NAMALWA (cell line): ENCODE measurements around the gene EMC8.
"Not testable (repeated sequence)": the region's sequence is repeated elsewhere in the genome, so short reads cannot be mapped to it uniquely, and the experiment has no call there.

Experiments
- DNase-seq: peaks from one replicate; pipeline ENCODE4 v3.0.0-alpha.2; 2015; ENCODE audit warnings: low spot score

EMC8 gene

DNA sequence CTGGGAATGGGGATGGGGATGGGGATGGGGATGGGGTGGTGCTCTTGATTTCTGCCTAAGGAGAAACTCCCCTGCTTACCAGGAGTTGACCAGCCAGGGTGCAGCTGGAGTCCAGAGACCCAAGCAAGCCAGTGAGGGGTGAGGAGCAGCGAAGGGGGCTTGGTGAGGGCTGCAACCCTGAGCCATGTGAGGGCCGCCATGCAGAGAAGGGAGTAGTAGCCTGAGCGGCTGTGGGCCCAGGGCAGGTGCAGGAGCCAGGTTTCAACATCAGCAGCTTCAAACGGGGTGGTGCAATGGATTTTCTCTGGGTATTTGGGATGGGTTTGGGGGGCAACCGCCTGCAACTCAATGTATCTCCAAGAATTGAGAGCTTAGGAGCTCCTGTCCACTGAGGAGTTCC is 35.4 kb upstream of the EMC8 start:
- DNase-seq, result no peak

DNA sequence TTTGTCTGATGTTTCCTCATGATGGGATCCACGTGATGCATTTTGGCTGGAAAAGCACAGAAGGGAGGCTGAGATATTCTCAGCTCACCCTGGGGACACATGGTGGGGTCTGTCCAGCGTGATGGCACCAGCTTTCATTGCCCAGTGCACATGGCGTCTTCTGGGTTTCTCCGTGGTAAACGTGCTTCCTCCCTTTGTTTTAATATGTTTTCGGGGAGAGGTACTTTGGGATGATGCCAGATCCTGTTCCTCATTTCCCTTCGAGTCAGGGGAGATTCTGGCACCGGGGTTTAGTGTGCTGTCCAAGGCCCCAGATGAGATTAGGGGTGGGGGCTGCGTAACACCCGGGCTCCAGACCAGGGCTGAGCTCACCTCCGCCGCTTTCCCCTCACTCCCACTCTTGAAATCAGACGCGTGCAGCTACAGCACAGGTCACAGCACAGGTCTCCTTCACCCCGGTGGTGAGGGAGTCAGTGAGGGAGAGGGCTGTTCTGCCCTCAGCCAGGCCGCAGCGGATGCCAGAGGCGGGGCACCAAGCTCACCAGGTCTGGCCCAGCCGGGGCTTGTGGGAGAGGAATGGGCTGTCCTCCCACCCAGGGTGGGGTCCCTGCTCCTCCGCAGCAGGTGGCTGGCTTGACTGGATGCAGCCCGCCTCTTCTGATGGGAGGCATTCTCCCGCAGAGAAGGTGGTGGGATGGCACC is 34.0 kb upstream of the EMC8 start:
- no peak for DNase-seq

DNA sequence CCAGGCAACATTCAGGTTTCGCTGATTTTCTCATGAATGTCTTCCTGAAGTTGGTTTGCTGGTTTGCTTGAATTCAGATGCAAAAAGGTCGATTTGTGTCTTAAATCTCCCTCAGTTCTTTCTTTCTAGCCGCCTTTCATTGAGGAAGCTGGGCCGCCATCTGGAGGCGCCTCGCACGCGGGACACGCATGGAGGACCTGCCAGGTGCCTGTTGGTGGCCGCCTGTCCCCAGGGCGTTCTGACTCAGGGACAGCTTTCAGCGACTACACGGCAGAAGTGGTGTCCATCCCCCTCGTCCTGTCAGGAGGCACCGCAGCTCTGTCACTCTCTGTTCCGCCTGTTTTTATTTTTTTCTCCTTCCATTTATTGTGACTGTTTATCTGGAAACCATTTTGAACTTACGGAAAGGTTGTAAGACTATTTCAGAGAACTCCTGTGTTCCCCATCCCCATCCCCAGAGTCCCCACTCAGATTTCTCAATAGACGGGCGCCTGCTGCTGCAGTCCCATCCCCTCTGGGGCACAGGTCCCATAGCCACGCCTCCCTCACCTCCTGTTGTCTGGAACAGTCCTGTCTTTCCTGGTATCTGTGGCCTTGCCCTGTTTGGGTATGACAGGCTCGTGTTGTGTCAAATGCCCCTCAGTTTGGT is 33.4 kb upstream of the EMC8 start:
- peak; percentile 89 for DNase-seq

DNA sequence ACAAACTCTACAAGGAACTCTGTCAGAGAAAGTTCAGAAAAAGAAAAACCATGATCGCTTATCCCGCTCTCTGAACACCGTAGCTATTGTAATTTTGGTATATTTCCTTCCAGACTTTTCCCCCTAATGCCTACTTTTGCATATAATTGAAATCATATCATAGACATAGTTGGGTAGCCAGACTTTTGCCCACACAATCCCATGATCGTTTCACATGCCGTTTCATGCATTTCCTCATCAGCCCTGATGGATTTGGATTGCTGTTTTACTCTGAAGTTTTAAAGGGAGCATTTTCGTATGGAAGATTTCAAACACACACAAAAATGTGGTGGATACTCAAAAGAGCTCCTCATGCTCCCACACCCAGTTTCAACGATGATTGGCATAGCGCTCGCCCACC is 31.5 kb upstream of the EMC8 start:
- DNase-seq, result no peak

DNA sequence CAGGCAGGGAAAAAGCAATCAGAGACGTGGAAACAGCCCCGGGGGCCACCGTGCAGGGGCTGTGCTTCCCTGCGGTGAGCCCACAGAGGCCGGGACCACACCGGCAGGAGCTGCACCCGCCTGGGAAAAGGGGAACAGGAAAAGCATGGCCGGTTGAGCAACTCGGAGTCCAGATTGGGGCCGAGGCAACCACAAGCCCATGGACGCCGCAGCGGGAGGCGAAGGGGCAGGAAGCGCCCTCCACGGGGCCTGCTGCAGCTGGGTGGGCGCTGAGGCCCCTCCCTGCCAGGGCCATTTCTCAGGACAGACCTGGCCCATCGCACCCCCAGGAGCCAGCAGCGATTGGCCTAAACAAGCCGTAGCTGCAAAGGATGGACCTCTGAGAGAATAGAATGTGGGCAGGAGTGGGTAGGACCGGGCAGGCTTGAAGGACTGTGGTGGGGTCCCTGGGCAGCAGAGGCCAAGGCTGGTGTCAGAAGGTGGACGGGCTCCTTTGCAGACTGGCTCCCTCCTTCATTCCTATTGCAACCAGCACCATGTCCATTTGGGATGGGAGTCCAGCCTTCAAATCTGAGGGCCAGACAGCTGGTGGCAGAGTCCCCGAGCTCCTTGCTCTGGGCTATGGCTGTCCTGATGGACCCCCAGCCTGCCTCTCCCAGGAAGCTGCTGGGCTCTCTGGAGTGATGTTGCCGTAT is 30.6 kb upstream of the EMC8 start:
- DNase-seq, result no peak

DNA sequence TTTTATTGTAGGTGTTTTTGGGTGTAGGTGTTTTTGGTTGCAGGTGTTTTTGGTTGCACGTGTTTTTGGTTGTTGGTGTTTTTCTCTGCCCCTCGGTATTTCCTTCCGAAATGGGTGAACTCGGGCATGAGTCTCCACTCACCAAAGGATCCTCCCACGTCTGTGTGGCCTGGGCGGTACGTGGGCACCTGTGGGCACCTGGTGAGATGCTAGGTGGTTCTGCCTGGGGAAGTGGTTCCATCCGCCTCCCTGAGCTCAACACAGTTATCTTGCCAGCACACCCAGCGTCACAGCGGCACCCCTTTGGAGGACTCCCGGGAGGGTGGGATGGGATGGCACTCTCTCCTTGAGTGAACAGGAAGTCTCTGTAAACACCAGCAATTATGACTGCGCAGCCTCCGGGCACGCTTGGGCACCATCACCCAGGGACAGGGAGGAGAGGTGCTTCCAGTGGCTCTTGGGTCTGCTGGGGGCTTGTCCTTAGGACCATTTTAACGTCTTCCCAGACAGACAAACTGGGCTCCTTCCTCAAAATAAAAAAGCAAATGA is 29.9 kb upstream of the EMC8 start:
- no peak for DNase-seq

DNA sequence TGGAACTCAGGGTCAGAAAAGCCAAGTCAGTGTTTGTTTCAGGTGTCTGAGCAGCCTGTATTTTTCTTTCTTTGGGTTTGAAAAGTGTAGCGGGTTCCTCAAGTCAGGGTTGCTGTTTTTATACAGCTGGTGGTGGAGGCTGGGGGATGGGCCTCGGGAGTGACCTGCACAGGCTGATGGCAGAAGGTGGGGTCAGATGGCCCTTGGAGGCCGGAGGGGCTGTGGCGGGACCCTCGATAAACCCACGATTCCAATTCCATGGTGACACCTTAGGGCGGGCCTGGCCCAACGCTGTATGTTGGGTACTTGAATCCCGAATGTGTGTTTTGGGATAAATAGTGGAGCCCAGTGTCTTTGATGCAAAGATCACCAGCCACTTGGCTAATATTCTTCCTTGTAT is 28.8 kb upstream of the EMC8 start:
- DNase-seq, result no peak

DNA sequence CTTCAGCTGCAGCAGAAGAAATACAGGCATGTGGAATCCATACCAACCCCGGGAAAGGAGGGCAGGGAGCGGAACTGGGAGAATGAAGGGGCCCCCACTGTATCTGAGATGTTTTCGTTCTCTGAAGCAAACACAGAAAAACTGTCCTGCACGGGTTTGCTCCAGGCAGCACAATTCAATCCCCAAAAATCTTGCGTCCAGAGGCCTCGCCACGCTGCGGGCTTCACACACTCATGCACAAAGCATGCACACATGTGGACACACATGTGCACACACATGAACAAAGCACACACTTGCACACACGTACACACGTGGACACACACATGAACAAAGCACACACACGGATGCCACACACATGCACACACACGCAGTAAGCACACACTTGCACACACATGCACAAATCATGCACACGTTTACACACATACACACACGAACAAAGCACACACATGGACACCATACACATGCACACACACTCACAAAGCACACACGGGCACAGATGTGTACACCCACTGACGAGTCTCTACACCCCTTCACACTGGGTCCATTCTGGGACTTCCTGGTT is 27.4 kb upstream of the EMC8 start:
- no peak for DNase-seq

DNA sequence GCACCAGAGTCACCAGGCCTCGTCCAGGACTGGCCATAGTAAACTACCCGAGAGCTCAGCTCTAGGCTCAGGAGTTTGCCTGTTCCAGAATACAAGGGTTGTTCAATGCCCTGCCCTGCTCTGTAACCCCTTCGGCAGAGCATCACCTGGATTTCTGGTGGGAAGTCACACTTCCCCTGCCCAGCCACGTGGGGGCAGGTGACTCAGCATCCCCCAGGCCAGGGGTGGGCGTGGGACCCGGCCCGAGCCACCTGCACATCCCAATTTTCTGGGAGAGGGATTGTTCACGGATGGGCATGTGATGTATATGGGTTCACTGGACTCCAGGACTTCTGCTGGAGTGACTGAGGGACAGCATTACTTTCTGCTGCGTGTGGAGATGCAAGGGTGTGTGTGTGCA is 26.0 kb upstream of the EMC8 start:
- DNase-seq, result no peak

DNA sequence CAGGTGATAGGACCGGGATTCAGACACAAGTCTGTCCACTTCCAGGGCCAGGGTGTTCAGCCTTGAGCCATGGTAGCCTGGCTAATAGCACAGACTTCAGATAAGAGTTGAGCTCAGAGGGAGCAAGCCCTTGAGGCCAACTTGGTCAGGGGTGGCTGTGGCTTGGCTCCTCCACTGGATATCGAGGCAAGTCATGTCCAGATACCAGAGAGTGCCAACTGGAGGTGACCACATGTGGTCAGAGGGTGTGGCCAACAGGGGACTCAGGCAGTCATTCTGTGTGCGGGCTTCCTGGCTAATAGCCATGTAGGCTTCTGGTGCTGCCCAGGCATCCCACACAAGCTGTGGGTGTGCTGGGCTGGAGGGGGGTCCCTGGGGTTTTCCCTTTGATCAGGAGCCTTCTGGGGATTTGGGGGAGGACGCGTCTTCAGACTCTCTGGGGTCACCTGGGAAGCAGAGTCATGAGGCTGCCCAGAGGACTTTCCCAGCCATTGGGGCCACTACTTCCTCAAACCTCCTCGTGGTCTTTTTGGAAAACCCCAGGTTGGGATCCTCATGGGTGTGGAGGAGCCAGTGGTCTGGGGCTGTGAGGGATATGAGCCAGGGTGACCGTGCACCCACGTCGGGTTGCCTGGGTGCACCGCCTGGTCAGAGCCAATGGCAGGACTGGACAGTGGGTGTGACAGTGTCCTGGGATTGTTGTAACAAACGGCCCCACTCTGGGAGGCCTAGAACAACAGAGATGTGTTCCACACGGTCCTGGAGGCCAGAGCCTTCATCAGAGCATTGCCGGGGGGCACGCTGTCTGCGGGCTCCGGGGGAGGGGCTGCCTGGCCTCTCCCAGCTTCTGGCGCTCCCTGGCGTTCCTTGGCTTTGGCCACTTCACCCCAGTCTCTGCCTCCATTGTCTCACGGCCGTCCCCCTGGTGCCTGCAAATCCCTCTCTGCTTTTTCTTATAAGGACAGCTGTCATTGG is 25.1 kb upstream of the EMC8 start:
- no peak for DNase-seq

DNA sequence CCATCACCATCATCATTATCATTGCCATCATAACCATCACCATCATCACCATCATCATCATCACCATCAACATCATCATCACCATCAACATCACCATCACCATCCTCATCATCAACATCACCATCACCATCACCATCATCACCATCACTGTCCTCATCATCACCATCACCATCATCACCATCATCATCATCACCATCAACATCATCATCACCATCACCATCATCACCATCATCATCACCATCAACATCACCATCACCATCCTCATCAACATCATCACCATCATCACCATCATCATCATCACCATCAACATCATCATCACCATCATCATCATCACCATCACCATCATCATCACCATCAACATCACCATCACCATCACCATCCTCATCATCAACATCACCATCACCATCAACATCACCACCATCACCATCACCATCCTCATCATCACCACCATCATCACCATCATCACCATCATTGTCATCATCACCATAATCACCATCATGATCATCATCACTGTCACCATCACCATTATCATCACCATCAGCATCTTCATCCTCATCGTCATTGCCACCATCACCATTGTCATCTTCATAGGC is 24.1 kb upstream of the EMC8 start:
- DNase-seq, result no peak

DNA sequence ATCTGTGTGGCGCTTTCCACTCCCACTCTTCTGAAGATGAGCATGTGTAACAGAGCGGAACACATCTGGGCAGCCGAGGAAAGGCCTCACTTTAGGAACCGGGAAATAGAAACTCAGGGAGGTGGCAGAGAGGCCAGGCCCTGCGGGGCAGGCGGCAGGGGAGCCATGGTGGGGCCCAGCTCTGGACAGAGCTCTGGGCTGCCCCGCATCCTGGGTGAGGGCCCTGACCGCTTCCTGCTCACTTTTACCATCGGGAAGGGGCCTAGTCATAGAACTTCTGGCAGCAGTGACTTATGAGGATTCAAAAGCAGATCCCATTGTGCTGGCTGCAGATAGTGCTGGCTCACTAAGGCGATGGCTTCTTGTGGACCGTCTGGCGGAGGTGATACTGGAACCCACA is 22.8 kb upstream of the EMC8 start:
- DNase-seq, result no peak

DNA sequence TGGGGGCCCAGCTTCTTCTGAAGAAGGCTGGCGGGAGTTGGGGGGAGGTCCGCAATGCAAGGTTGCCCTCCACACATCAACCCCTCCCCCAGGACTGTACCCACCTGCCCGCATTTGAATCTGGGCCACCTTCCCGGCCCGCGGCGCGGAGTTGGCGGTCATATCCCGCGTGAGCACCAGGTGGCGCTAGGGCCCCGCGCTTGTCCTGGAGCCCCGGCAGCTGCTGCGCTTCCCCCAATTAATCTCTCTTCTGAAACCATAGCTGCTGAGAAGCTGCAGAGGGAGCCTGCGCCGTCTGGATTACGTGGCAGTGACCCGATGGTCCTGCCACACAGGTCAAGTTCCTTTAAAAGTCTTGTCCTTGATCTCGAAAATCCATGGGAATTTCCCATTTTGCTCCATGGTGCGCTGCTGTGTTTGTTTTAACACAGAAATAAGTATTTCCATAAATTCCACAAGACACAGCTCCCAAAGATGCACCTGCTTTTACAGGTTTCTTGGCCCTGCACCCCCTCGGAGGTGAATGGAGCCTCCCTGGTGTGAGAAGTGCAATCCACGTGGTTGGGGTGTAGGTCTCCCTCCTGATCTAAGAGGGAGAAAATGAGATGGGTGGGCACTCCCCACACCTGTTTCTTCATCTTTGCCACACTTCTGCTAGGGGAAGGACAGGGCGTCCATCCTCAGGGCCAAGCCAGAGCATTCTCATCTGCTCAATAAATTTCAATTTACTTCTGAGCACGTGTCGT is 22.2 kb upstream of the EMC8 start:
- DNase-seq, result peak; percentile 88

DNA sequence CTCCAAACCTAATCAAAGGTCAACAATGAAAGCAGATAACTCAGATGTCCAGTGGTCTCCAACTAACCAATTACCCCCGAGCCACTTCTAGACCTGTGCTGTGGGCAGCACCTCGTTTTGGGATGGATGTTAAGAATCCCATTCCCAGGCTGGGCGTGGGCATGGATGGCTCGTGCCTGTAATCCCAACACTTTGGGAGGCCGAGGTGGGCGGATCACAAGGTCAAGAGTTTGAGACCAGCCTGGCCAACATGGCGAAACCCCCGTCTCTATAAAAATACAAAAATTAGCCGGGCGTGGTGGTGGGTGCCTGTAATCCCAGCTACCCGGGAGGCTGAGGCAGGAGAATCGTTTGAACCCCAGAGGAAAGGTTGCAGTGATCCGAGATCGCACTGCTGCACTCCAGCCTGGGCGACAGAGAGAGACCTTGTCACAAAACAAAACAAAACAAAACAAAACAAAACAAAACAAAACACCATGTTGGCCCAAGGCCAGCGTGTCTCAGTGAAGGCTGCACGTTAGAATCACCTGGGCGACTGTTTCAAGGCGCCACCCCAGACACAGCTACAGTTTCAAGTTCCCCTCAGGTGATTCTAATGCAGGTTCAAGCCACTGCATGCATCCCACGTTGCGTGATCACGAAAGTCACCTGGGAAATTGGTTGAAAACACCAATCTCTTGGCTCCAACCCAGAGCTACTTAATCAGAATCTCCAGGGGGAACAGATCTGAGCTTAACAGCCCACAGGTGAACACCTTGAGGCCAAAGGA is 21.4 kb upstream of the EMC8 start:
- peak; percentile 22 for DNase-seq

DNA sequence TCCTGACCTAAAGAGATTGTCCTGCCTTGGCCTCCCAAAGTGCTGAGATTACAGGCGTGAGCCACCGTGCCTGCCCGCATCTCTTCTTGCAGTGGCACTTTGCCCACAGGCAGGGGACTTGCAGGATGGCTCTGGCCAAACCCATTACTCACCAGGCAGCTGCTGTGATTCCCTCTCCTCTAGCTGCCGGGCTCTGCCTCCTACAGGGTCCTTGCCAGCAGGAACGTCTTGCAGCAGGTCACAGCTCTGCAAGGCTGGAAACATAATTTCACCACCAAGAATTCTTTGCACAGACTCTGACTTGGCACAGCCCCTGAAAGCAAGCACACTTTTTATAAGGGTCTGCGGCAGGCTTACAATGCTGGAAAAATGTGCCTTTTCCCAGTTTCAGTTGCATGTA is 20.4 kb upstream of the EMC8 start:
- no peak for DNase-seq

DNA sequence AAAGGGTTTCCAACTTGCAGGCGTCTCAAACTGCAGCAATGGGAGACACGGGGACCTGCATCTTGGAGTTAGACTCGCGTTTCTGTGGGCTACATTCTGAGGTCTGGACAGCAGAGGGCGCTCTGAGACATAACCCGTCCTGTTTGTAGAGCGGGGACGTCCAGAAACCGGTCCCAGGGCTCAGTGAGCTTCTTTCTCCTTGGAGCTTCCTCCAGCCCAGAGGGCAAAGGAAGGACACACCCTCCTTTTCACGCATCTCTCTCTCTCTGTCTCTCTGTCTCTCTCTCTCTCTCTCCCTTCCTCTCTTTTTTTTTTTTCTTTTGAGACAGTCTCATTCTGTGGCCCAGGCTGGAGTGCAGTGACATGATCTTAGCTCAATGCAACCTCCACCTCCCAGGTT is 19.9 kb upstream of the EMC8 start:
- DNase-seq, result peak; percentile 93

DNA sequence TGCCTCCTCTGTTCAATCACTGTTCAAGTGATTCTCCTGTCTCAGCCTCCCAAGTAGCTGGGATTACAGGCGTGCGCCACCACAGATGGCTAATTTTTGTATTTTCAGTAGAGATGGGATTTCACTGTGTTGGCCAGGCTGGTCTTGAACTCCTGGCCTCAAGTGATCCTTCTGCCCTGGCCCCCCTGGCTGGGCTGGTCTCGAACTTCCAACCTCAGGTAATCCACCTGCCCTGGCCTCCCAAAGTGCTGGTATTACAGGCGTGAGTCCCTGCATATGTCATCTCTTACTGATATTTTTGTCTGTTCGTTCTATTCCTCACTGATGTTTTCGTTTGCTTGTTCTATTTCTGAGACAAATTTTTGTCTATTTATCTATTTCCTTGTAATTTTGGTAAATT is 17.9 kb upstream of the EMC8 start:
- DNase-seq, result not testable (repeated sequence)

DNA sequence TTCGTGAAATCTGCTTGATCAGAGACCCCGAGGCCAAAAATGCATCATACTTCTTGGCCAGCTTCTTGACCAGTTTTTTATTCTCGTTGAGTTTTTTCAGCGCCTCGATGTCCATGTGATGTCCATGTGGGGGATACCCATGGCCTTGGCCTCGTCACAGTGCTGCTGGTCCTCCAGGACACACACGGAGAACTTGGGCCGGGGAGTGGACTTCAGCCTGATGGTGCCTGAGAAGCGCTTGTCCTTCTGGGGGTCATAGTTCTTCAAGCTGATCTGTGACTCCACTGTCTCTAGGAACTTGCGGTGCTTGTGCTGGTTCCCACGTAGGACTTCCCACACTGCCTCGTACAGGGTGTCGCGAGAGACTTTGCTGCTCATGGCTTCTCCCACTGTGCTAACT is 16.8 kb upstream of the EMC8 start:
- no peak for DNase-seq

DNA sequence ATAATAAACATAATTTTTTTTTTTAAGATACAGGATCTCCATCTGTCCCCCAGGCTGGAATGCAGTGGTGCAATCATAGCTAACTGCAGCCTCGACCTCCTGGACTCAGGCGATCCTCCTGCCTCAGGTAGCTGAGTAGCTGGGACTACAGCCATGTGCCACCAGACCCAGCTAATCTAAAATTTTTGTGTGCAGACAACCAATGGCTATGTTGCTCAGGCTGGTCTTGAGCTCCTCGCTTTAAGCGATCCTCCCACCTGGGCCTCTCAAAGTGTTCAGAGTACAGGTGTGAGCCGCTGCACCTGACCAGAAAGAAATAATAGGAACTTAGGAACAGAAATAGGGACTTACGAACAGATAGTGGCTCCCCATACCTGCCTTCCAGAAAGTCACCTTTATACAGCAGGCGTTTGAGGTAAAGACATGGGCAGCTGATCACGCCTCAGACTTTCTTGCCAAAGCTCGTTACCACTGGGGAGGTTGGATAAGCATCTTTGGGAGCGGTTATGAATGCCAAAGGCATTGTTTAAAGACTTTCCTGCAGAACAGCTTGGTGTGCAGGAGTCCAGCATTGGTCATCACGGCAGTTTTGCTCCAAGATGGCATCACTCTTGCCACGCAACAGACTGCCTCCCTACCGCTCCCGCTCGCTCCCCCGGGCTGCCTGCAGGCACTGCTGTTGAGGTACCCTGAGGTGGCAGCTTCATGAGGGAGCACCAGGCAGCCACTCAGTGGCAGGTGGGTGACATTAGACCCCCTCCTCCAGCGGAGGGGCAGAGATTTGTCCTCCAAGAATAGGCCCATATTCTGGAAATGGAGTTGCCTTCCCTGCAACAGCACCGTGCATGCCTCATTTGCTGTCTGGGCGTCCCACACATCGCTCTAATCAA is 13.7 kb upstream of the EMC8 start:
- DNase-seq, result no peak
